Mesenchymal stem cell (in vitro differentiated cells and primary cell): ENCODE results near the gene NUDT9.
"Not testable (repeated sequence)": the region's sequence is repeated elsewhere in the genome, so short reads cannot be mapped to it uniquely, and the experiment has no call there.

ENCODE experiments used
- DNase-seq: peaks from one replicate; pipeline ENCODE4 v3.0.0-alpha.2; 2013
- H2AFZ ChIP-seq: one replicate; pipeline ENCODE4 v1.6.1; 2013; ENCODE audit warnings: low read depth, mild to moderate bottlenecking, control low read depth, inconsistent platforms, low read length, moderate library complexity
- H2AK5ac ChIP-seq: 2 replicates; pipeline ENCODE4 v1.6.1; 2013; ENCODE audit warnings: low read length, moderate library complexity, mild to moderate bottlenecking, inconsistent platforms; ENCODE audit not compliant: severe bottlenecking
- H2BK120ac ChIP-seq: one replicate; pipeline ENCODE4 v1.6.1; 2013; ENCODE audit warnings: low read depth, mild to moderate bottlenecking, inconsistent platforms, low read length, moderate library complexity
- H2BK12ac ChIP-seq, 2 experiments: one replicate each; pipeline ENCODE4 v1.6.1; 2013; ENCODE audit warnings: inconsistent platforms in 2 of 2, low read length in 2 of 2, mild to moderate bottlenecking in 2 of 2, moderate library complexity in 2 of 2, control low read depth in 1 of 2
- H2BK15ac ChIP-seq: one replicate; pipeline ENCODE4 v1.6.1; 2013; ENCODE audit warnings: mild to moderate bottlenecking, low read depth, inconsistent platforms; ENCODE audit not compliant: poor library complexity, severe bottlenecking
- H2BK5ac ChIP-seq: 2 replicates; pipeline ENCODE4 v1.6.1; 2013; ENCODE audit warnings: low read depth, mild to moderate bottlenecking, low read length, control low read depth, inconsistent platforms; ENCODE audit not compliant: poor library complexity, severe bottlenecking
- H3K14ac ChIP-seq, 2 experiments: one replicate each; pipeline ENCODE4 v1.6.1; 2013; ENCODE audit warnings: inconsistent platforms in 2 of 2, low read length in 2 of 2, control low read depth in 1 of 2, mild to moderate bottlenecking in 1 of 2, moderate library complexity in 1 of 2
- H3K18ac ChIP-seq, 2 experiments: one replicate each; pipeline ENCODE4 v1.6.1; 2013; ENCODE audit warnings: inconsistent platforms in 2 of 2, low read length in 2 of 2, control low read depth in 1 of 2, low read depth in 1 of 2, mild to moderate bottlenecking in 1 of 2
- H3K23ac ChIP-seq, 2 experiments: one replicate each; pipeline ENCODE4 v1.6.1; 2013; ENCODE audit warnings: inconsistent platforms in 2 of 2, low read length in 2 of 2, mild to moderate bottlenecking in 2 of 2, moderate library complexity in 2 of 2, control low read depth in 1 of 2
- H3K27ac ChIP-seq: 2 replicates; pipeline ENCODE4 v1.5.1; 2013; ENCODE audit warnings: mild to moderate bottlenecking, moderate library complexity, low read length, control low read depth, inconsistent platforms; ENCODE audit not compliant: poor library complexity, severe bottlenecking
- H3K27me3 ChIP-seq, 2 experiments: 2 replicates each; pipeline versions ENCODE4 v1.6.1 to v1.7.0; 2013; ENCODE audit warnings: low read length in 2 of 2, mild to moderate bottlenecking in 2 of 2, moderate library complexity in 2 of 2, control low read depth in 1 of 2, inconsistent platforms in 1 of 2; ENCODE audit not compliant: control insufficient read depth in 1 of 2, insufficient read depth in 1 of 2
- H3K36me3 ChIP-seq, 2 experiments: 2 replicates each; pipeline versions ENCODE4 v1.6.1 to v1.7.0; 2013; ENCODE audit warnings: low read length in 2 of 2, control low read depth in 1 of 2, inconsistent platforms in 1 of 2, low read depth in 1 of 2, mild to moderate bottlenecking in 1 of 2; ENCODE audit not compliant: insufficient read depth in 2 of 2, control insufficient read depth in 1 of 2
- H3K4ac ChIP-seq, 2 experiments: one replicate each; pipeline ENCODE4 v1.6.1; 2013; ENCODE audit warnings: inconsistent platforms in 2 of 2, low read length in 2 of 2, mild to moderate bottlenecking in 2 of 2, moderate library complexity in 2 of 2, control low read depth in 1 of 2, low read depth in 1 of 2
- H3K4me1 ChIP-seq: 2 replicates; pipeline ENCODE4 v1.6.1; 2013; ENCODE audit warnings: low read depth, low read length, control low read depth; ENCODE audit not compliant: control insufficient read depth, insufficient read depth
- H3K4me2 ChIP-seq: 2 replicates; pipeline ENCODE4 v1.6.1; 2013; ENCODE audit warnings: low read length, mild to moderate bottlenecking, inconsistent platforms; ENCODE audit not compliant: poor library complexity, severe bottlenecking
- H3K4me3 ChIP-seq, 2 experiments: 2 replicates each; pipeline versions ENCODE4 v1.5.1 to v1.7.0; 2013; ENCODE audit warnings: low read length in 2 of 2, mild to moderate bottlenecking in 2 of 2, control low read depth in 1 of 2, low read depth in 1 of 2; ENCODE audit not compliant: insufficient read depth in 1 of 2
- H3K79me1 ChIP-seq: replicated peaks from 2 replicates; pipeline ENCODE4 v1.6.1; 2013; ENCODE audit warnings: mild to moderate bottlenecking, control low read depth, low read length, inconsistent platforms; ENCODE audit not compliant: poor library complexity, severe bottlenecking
- H3K9ac ChIP-seq: 2 replicates; pipeline ENCODE4 v1.7.0; 2013; ENCODE audit warnings: mild to moderate bottlenecking, low read length, moderate library complexity
- H3K9me3 ChIP-seq: 2 replicates; pipeline ENCODE4 v1.7.0; 2013; ENCODE audit warnings: mild to moderate bottlenecking, low read length; ENCODE audit not compliant: control insufficient read depth
- H4K8ac ChIP-seq: one replicate; pipeline ENCODE4 v1.6.1; 2013; ENCODE audit warnings: inconsistent platforms, mild to moderate bottlenecking, low read length, moderate library complexity
- H4K91ac ChIP-seq: one replicate; pipeline ENCODE4 v1.6.1; 2013; ENCODE audit warnings: mild to moderate bottlenecking, low read length, inconsistent platforms
- WGBS: methylation state at CpG from one replicate; pipeline ENCODE4 v1.1.7; 2013; ENCODE audit warnings: mixed read lengths; 5-methylcytosine and 5-hydroxymethylcytosine counted together

NUDT9 gene

GRCh38 chr4:87476934-87477333 lies 54.6 kb downstream of the NUDT9 start:
- Histone ChIP-seq H2AFZ (no peak overlapping the region), H2BK12ac (no peak overlapping the region), H3K14ac (no peak overlapping the region), H2BK120ac (no peak overlapping the region), H3K9ac (no peak overlapping the region), H2AK5ac (no peak overlapping the region), H3K27ac (no peak overlapping the region), H2BK15ac (no peak overlapping the region), H2BK5ac (no peak overlapping the region), H3K27me3 (no peaks in the 10 kb centered on the region), H3K4me2 (no peak overlapping the region), H4K91ac (no peak overlapping the region), H3K79me1 (no peaks in the 10 kb centered on the region), H4K8ac (no peak overlapping the region), H3K4me3 (no peak overlapping the region), H3K4me1 (no peaks in the 10 kb centered on the region), H3K23ac (no peak overlapping the region), H3K18ac (no peak overlapping the region), H3K36me3 (no peaks in the 10 kb centered on the region), H3K9me3 (no peaks in the 10 kb centered on the region), H3K4ac (no peak overlapping the region)
- DNase-seq = no peak
- WGBS = 100% methylated on average over 2 of the region's 3 CpGs

DNA sequence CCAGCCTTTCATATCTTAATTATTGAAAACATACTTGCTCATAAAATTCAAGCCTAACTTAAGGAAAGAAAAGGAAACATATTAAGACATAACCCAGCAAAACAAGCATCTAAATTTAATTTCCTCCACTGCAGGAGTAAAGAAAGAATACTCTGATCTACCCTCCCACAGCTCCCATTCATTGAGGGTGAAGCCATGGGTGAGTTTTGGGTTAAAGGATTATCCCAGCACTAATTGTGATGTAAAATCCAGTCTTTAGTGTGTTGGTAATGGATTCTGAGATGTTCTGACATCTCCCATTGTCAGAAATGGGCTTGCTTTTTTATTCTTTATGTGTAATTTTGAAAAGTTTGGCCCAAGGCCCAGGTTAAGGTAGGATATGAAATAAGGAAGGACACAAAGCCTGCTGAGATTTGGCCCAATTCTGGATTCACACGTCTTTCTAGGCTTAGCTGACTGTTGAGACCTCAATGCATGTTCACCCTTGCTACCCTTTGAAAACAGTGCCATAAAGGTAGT lies 56.4 kb downstream of the NUDT9 start:
- H3K27me3 ChIP-seq = no peaks in the 10 kb centered on the region
- H3K4me3 ChIP-seq = no peak overlapping the region
- DNase-seq = no peak
- 96% methylated on average over 1 of the region's 1 CpG for WGBS
- H3K14ac ChIP-seq = no peak overlapping the region
- H3K9me3 ChIP-seq = no peaks in the 10 kb centered on the region
- H2BK5ac ChIP-seq = no peak overlapping the region
- no peak overlapping the region for H2BK12ac ChIP-seq
- no peak overlapping the region for H3K27ac ChIP-seq
- no peaks in the 10 kb centered on the region for H3K4me1 ChIP-seq
- no peak overlapping the region for H3K18ac ChIP-seq
- no peak overlapping the region for H2BK120ac ChIP-seq
- no peak overlapping the region for H3K4me2 ChIP-seq
- no peaks in the 10 kb centered on the region for H3K79me1 ChIP-seq
- no peak overlapping the region for H3K4ac ChIP-seq
- H3K9ac ChIP-seq = no peak overlapping the region
- no peaks in the 10 kb centered on the region for H3K36me3 ChIP-seq
- H4K8ac ChIP-seq = no peak overlapping the region
- H3K23ac ChIP-seq = no peak overlapping the region
- H2BK15ac ChIP-seq = no peak overlapping the region
- H2AK5ac ChIP-seq = no peak overlapping the region
- H2AFZ ChIP-seq = no peak overlapping the region
- no peak overlapping the region for H4K91ac ChIP-seq

- Histone ChIP-seq H3K4me1 (no peaks in the 10 kb centered on the region), H3K4ac (no peak overlapping the region), H3K14ac (no peak overlapping the region), H2AFZ (no peak overlapping the region), H3K79me1 (no peaks in the 10 kb centered on the region), H3K23ac (no peak overlapping the region), H3K27me3 (no peaks in the 10 kb centered on the region), H3K27ac (no peak overlapping the region), H2BK5ac (no peak overlapping the region), H3K18ac (no peak overlapping the region), H4K8ac (no peak overlapping the region), H2BK120ac (no peak overlapping the region), H3K9me3 (no peaks in the 10 kb centered on the region), H4K91ac (no peak overlapping the region), H3K36me3 (no peaks in the 10 kb centered on the region), H3K4me3 (no peak overlapping the region), H3K4me2 (no peak overlapping the region), H2BK12ac (no peak overlapping the region), H2BK15ac (no peak overlapping the region), H3K9ac (no peak overlapping the region), H2AK5ac (no peak overlapping the region)
- DNase-seq = no peak
Observed at GRCh38 chr4:87481377-87481776, 59.0 kb downstream of the NUDT9 start.

GRCh38 chr4:87483247-87483646 lies 60.9 kb downstream of the NUDT9 start:
- not testable (repeated sequence) for DNase-seq, H3K4ac ChIP-seq, H2BK120ac ChIP-seq, H3K9ac ChIP-seq, H2AK5ac ChIP-seq, H2AFZ ChIP-seq, H3K4me3 ChIP-seq, H2BK12ac ChIP-seq, H2BK5ac ChIP-seq, H4K8ac ChIP-seq, H2BK15ac ChIP-seq, H4K91ac ChIP-seq, H3K4me1 ChIP-seq, H3K79me1 ChIP-seq, H3K27ac ChIP-seq, H3K36me3 ChIP-seq, H3K23ac ChIP-seq, H3K9me3 ChIP-seq, H3K4me2 ChIP-seq, H3K18ac ChIP-seq, H3K14ac ChIP-seq, H3K27me3 ChIP-seq
